HepG2 (cell line): Measurements from ENCODE around the gene MCM10. TPM values are rescaled to one million over a fixed set of nuclear protein-coding genes. Genes with fewer than 3 reads are reported as not detected.

Experiments
- ATAC-seq: fragments of 200-7000 bp; cut with Tn5 transposase; 3 replicates; pipeline ENCODE4 v1.9.1; 2020; ENCODE audit warnings: mild to moderate bottlenecking, moderate library complexity
- BruUV-seq: library from RNA; stranded (reverse); fragments of 400-500 nt; replicated peaks from 2 replicates; lab custom pipeline; 2021; lab: Mats Ljungman, UMichigan
- CTCF ChIA-PET: fragments of 300-600 bp; formaldehyde crosslinking; extraction: SDS; loops from one replicate; lab custom pipeline; 2021; ENCODE audit warnings: low total read pairs, inconsistent platforms, low intra/inter-chr PET ratio; lab: Yijun Ruan, JAX
- POLR2A ChIA-PET: fragments of 350-600 bp; sonication (Branson Sonifier 250); formaldehyde crosslinking; loops from one replicate; lab custom pipeline; 2020; ENCODE audit warnings: antibody characterized with exemption, inconsistent platforms; lab: Yijun Ruan, JAX
- DNase-seq: peaks from one replicate; pipeline ENCODE4 v3.0.0-alpha.2; 2015; ENCODE audit warnings: low spot score
- FAIRE-seq: peaks from 3 replicates; lab custom pipeline; 2011; peaks lifted over from hg19 to GRCh38; lab: Jason Lieb, UNC
- H2AFZ ChIP-seq: one replicate; pipeline ENCODE4 v1.6.1; 2011; ENCODE audit warnings: low read length, inconsistent platforms
- H3K27ac ChIP-seq: fragments of 300-600 bp; 3 replicates; pipeline ENCODE4 v1.8.0; 2011; ENCODE audit warnings: mixed run types, mild to moderate bottlenecking, mixed read lengths, low read length, inconsistent platforms; ENCODE audit not compliant: insufficient read depth; ENCODE audit errors: extremely low read length
- H3K27me3 ChIP-seq, 2 experiments: fragments of 200-600 bp in 1 of 2; 2 replicates in 1 of 2; 3 replicates in 1 of 2; pipeline versions ENCODE4 v1.6.0 to v1.8.0; 2011; ENCODE audit warnings: low read length in 2 of 2, mild to moderate bottlenecking in 2 of 2, moderate library complexity in 2 of 2, inconsistent platforms in 1 of 2; ENCODE audit not compliant: insufficient read depth in 2 of 2, control insufficient read depth in 1 of 2
- H3K36me3 ChIP-seq, 2 experiments: fragments of 200-600 bp in 1 of 2; replicated peaks in 1 of 2; 2 replicates in 1 of 2; 3 replicates in 1 of 2; pipeline versions ENCODE4 v1.5.1 to v1.8.0; 2011; ENCODE audit warnings: low read length in 2 of 2, inconsistent platforms in 1 of 2; ENCODE audit not compliant: insufficient read depth in 2 of 2, control insufficient read depth in 1 of 2
- H3K4me1 ChIP-seq: 2 replicates; pipeline ENCODE4 v1.5.1; 2012; ENCODE audit warnings: low read length, inconsistent platforms; ENCODE audit not compliant: insufficient read depth
- H3K4me2 ChIP-seq: 2 replicates; pipeline ENCODE4 v1.6.0; 2011; ENCODE audit warnings: low read depth, low read length, inconsistent platforms
- H3K4me3 ChIP-seq, 3 experiments: fragments of 200-600 bp in 1 of 3; sonication (generic), shearing (Covaris generic) in 1 of 3; replicated peaks in 1 of 3; 2 replicates each; pipeline ENCODE4 v1.5.1; 2011 to 2016; ENCODE audit warnings: low read length in 3 of 3, inconsistent platforms in 2 of 3, low read depth in 2 of 3, mild to moderate bottlenecking in 2 of 3, control low read depth in 1 of 3, mixed read lengths in 1 of 3; ENCODE audit not compliant: insufficient read depth in 1 of 3
- H3K79me2 ChIP-seq: one replicate; pipeline ENCODE4 v1.6.1; 2011; ENCODE audit warnings: low read length, inconsistent platforms; ENCODE audit not compliant: insufficient read depth
- H3K9ac ChIP-seq: 2 replicates; pipeline ENCODE4 v1.6.0; 2011; ENCODE audit warnings: mild to moderate bottlenecking, low read depth, low read length, inconsistent platforms; ENCODE audit not compliant: insufficient read depth
- H3K9me3 ChIP-seq: 2 replicates; pipeline ENCODE4 v1.5.1; 2012; ENCODE audit warnings: mild to moderate bottlenecking, low read length
- H4K20me1 ChIP-seq: 2 replicates; pipeline ENCODE4 v1.6.0; 2011; ENCODE audit warnings: inconsistent platforms, mild to moderate bottlenecking, low read length, moderate library complexity; ENCODE audit not compliant: insufficient read depth
- CTCF ChIP-seq: sonication (generic); formaldehyde crosslinking; IDR thresholded peaks from 2 replicates; pipeline ENCODE4 v1.5.0; 2020; ENCODE audit warnings: mild to moderate bottlenecking, missing genetic modification reagents, moderate library complexity
- ELK4 ChIP-seq: sonication (generic); formaldehyde crosslinking; IDR thresholded peaks from 2 replicates; pipeline ENCODE4 v1.9.0; 2021; ENCODE audit warnings: missing genetic modification reagents, borderline replicate concordance
- FOXK1 ChIP-seq: sonication (generic); formaldehyde crosslinking; IDR thresholded peaks from 2 replicates; pipeline ENCODE4 v1.4.0; 2020; ENCODE audit warnings: low read depth, missing genetic modification reagents, borderline replicate concordance
- KDM2A ChIP-seq: sonication (generic); formaldehyde crosslinking; IDR thresholded peaks from 2 replicates; pipeline ENCODE4 v1.4.0; 2020; ENCODE audit warnings: low read depth, missing genetic modification reagents, borderline replicate concordance
- NBN ChIP-seq: fragments of 450-650 bp; conservative IDR thresholded peaks from 2 replicates; pipeline ENCODE4 v1.6.1; 2017
- PHB2 ChIP-seq: fragments of 450-650 bp; IDR thresholded peaks from 2 replicates; pipeline ENCODE4 v1.6.1; 2018; ENCODE audit not compliant: partially characterized antibody
- PPARG ChIP-seq: conservative IDR thresholded peaks from 2 replicates; pipeline ENCODE4 v1.6.1; 2016; ENCODE audit warnings: missing biosample characterization, missing genetic modification reagents
- RAD21 ChIP-seq: fragments of 450-650 bp; formaldehyde crosslinking; IDR thresholded peaks from 2 replicates; pipeline ENCODE4 v1.5.0; 2020; ENCODE audit warnings: mild to moderate bottlenecking
- SMARCE1 ChIP-seq: fragments of 450-650 bp; IDR thresholded peaks from 2 replicates; pipeline ENCODE4 v1.6.1; 2017; ENCODE audit warnings: borderline replicate concordance
- SNAI1 ChIP-seq: sonication (generic); formaldehyde crosslinking; IDR thresholded peaks from 2 replicates; pipeline ENCODE4 v1.5.0; 2020; ENCODE audit warnings: mild to moderate bottlenecking, missing genetic modification reagents, borderline replicate concordance
- SRSF4 ChIP-seq: fragments of 200-400 bp; formaldehyde crosslinking; IDR thresholded peaks from one replicate; pipeline ENCODE4 v1.6.1; 2018; ENCODE audit warnings: mild to moderate bottlenecking, low read depth, low read length, moderate library complexity; ENCODE audit not compliant: poor library complexity, severe bottlenecking
- SRY ChIP-seq: sonication (generic); formaldehyde crosslinking; IDR thresholded peaks from 2 replicates; pipeline ENCODE4 v1.8.0; 2022; ENCODE audit warnings: mild to moderate bottlenecking, missing genetic modification reagents
- TEAD2 ChIP-seq: sonication (generic); formaldehyde crosslinking; IDR thresholded peaks from 2 replicates; pipeline ENCODE4 v1.9.0; 2021; ENCODE audit warnings: missing genetic modification reagents
- UBTF ChIP-seq: sonication (generic); formaldehyde crosslinking; IDR thresholded peaks from 2 replicates; pipeline ENCODE4 v1.4.0; 2020; ENCODE audit warnings: mild to moderate bottlenecking, missing genetic modification reagents
- ZBTB37 ChIP-seq: sonication (generic); formaldehyde crosslinking; IDR thresholded peaks from 2 replicates; pipeline ENCODE4 v1.4.0; 2020; ENCODE audit warnings: mild to moderate bottlenecking, missing genetic modification reagents
- ZBTB7A ChIP-seq: sonication (generic); formaldehyde crosslinking; IDR thresholded peaks from 2 replicates; pipeline ENCODE4 v1.8.0; 2022; ENCODE audit warnings: mild to moderate bottlenecking, missing genetic modification reagents
- ZNF260 ChIP-seq: sonication (generic); formaldehyde crosslinking; IDR thresholded peaks from 2 replicates; pipeline ENCODE4 v1.4.0; 2020; ENCODE audit warnings: missing genetic modification reagents, low read depth, mild to moderate bottlenecking, borderline replicate concordance
- WGBS: methylation state at CpG from one replicate; pipeline ENCODE4 v1.1.6; 2017; ENCODE audit warnings: low lambda C conversion rate; 5-methylcytosine and 5-hydroxymethylcytosine counted together
- in situ Hi-C: cut with HindIII; loops from 2 replicates; pipeline ENCODE4 v1.10.0; 2017; ENCODE audit warnings: low pct_unique_long_range_greater_than_20kb; ENCODE audit not compliant: extremely low pct_ligation_motif_present
- intact Hi-C: fragments of 100-400 bp; cut with micrococcal nuclease; formaldehyde crosslinking; loops from one replicate; pipeline ENCODE4 v1.10.0; 2022; ENCODE audit not compliant: unreplicated experiment
- polyA plus RNA-seq, 8 experiments: library from polyadenylated mRNA; depleted of rRNA in 3 of 8; stranded (reverse) in 7 of 8; unstranded in 1 of 8; fragments of >200 nt; fragmentation: Illumina TruSeq in 4 of 8; extraction: Trizol in 4 of 8; gene quantifications; 2 replicates each; pipeline versions ENCODE4 v1.2.1 to v1.2.3, GENCODE V29; 2011 to 2016; ENCODE audit warnings: low read depth in 4 of 8, missing spikeins in 1 of 8, mixed read lengths in 1 of 8; ENCODE audit not compliant: insufficient read depth in 1 of 8
- total RNA-seq, 5 experiments: library from RNA; depleted of rRNA; stranded (reverse); fragments of >200 nt; fragmentation: Illumina TruSeq; extraction: Trizol; gene quantifications; 2 replicates each; pipeline ENCODE4 v1.2.3, GENCODE V29; 2016; ENCODE audit warnings: low read depth in 1 of 5

MCM10 gene
- total and polyA plus RNA-seq, 2 of the 13 experiments (the other 11 are each of a cell fraction or from before 2014, with no cell fraction given) = 2.8 to 31.3 TPM

- 94% methylated on average over 9 of the region's 9 CpGs for WGBS
- Histone ChIP-seq H3K4me1 (no peaks in the 10 kb centered on the region), H3K79me2 (no peaks in the 10 kb centered on the region), H3K9ac (no peak overlapping the region), H3K27me3 (no peaks in the 10 kb centered on the region), H3K4me2 (no peak overlapping the region), H3K9me3 (no peaks in the 10 kb centered on the region), H2AFZ (no peak overlapping the region), H3K36me3 (peaks cover 13 to 40% of the 10 kb centered on the region in 2 experiments), H4K20me1 (no peaks in the 10 kb centered on the region), H3K27ac (no peak overlapping the region), H3K4me3 (no peak overlapping the region)
- no peak for ATAC-seq
- TF ChIP-seq CTCF (CRISPR knock-in tag) (no peak), FOXK1 (CRISPR knock-in tag) (no peak), RAD21 (no peak), SRSF4 (no peak), ZBTB37 (CRISPR knock-in tag) (no peak), SRY (CRISPR knock-in tag) (no peak), PPARG (CRISPR knock-in tag) (no peak), TEAD2 (no peak), UBTF (CRISPR knock-in tag) (no peak), KDM2A (no peak), SNAI1 (CRISPR knock-in tag) (no peak), PHB2 (no peak), NBN (no peak), ELK4 (CRISPR knock-in tag) (no peak), SMARCE1 (no peak), ZBTB7A (CRISPR knock-in tag) (no peak), ZNF260 (CRISPR knock-in tag) (no peak)
- POLR2A ChIA-PET = no interaction called here
- FAIRE-seq = no peak
- BruUV-seq = no TSS peak
- CTCF ChIA-PET = interaction anchor here (0.6 to 1.4 kb wide), 3 partner anchors 50 to 146 kb away, joined by 3 to 8 read pairs (median 3); no protein-coding TSS in a partner anchor
- in situ Hi-C loops (no loop called here), intact Hi-C loops (loop anchor here (1.0 to 5.0 kb wide), 2 partner anchors 96 to 146 kb away; no protein-coding TSS in a partner anchor)
- no peak for DNase-seq
These were observed 44.7 kb downstream of the MCM10 start for GRCh38 chr10:13206091-13206490.
